Activated T-cell treated with anti-CD3 and anti-CD28 coated beads, Interleukin-2, amount 50 U/mL, for 4 hours (primary cell): Measurements from ENCODE around the gene GRID2. TPM values are rescaled to one million over a fixed set of nuclear protein-coding genes. Genes with fewer than 3 reads are reported as not detected.

Experiments
- ATAC-seq, 2 donors: fragments of 200-7000 bp; cut with Tn5 transposase; one replicate each; pipeline ENCODE4 v1.10.0; 2021
- DNase-seq: peaks from one replicate; pipeline ENCODE4 v3.0.0-alpha.2; 2020
- H3K27me3 Mint-ChIP-seq: one replicate; pipeline ENCODE4 v1.8.0; 2021; ENCODE audit warnings: low read depth, mixed read lengths
- H3K36me3 Mint-ChIP-seq: one replicate; pipeline ENCODE4 v1.8.0; 2022; ENCODE audit warnings: mixed read lengths; ENCODE audit not compliant: insufficient read depth
- H3K4me1 Mint-ChIP-seq: one replicate; pipeline ENCODE4 v1.8.0; 2021; ENCODE audit warnings: low read depth, mixed read lengths
- H3K4me3 Mint-ChIP-seq: one replicate; pipeline ENCODE4 v1.8.0; 2021; ENCODE audit warnings: mild to moderate bottlenecking, moderate library complexity, mixed read lengths
- H3K9me3 Mint-ChIP-seq: one replicate; pipeline ENCODE4 v1.8.0; 2021; ENCODE audit warnings: mixed read lengths
- total RNA-seq, 3 donors: library from RNA; stranded (reverse); gene quantifications; one replicate each; pipeline ENCODE4 v1.2.1, GENCODE V29; 2021

The GRID2 gene
- total RNA-seq, 3 donors from 2014 or later, result 0.22 TPM; not detected in 2

DNA sequence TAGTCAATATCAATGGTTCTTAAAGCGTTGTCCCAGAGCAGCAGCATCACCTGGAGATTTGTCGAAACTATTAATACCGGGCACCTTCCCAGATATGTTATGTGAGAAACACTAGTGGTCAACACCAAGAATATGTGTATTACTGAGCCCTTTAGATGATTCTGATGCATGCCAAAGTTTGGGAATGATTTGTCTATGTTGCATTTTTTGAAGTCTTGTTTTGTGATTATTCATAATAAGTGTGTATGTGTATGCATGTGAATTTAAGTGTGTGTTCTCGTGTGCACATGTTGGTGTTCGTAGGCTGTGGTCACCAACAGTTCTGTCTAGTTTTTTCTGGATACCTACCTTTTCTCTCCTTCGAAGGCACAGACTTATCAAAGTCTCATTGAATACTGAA is 749.4 kb downstream of the GRID2 start:
- Mint-ChIP-seq H3K4me3 (no peak overlapping the region), H3K27me3 (no peaks in the 10 kb centered on the region), H3K9me3 (peaks cover 8% of the 10 kb centered on the region), H3K4me1 (no peaks in the 10 kb centered on the region), H3K36me3 (no peaks in the 10 kb centered on the region)
- no peak for DNase-seq
- no peak for ATAC-seq

DNA sequence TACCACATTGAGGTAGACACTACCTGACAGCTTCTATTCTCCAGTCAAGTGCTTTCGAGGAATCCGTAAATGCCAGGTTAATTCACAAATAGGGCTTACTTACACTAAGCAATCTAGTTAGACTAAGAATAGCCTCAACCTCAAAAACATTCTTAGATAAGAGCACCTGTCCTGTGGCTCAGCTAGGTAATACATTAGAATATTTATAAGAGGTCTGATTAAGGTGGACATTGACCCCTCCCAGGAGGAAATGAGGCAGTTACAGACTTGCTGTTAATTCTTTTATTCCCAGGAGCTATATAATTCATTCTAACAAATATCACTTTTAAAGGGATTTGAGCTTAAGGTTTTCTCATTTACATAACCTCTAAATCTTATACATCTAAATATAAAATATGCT is 758.1 kb downstream of the GRID2 start:
- no peak for DNase-seq
- no peak for ATAC-seq
- H3K4me3 Mint-ChIP-seq, result no peak overlapping the region
- H3K27me3 Mint-ChIP-seq, result no peaks in the 10 kb centered on the region
- H3K4me1 Mint-ChIP-seq, result no peaks in the 10 kb centered on the region
- H3K36me3 Mint-ChIP-seq, result no peaks in the 10 kb centered on the region
- peaks cover 3% of the 10 kb centered on the region for H3K9me3 Mint-ChIP-seq

DNA sequence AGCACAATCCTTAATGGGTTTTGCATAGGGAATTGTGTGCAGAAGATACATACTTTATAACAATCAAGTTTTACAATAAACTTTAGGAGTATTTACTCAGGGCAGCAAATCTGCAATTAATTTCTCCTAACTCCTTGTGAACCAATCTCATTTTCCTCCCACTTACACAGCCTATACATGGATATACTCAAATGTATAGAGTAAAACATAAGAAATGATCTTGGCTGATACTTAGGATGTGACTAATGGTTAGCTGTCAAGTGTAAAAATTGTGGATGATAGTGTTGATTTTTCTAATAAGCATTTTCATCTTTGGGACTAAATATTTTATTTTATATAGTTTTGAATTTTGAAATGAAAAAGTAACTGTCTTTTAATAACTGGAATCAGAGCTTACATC is 759.6 kb downstream of the GRID2 start:
- no peak overlapping the region for H3K4me3 Mint-ChIP-seq
- no peaks in the 10 kb centered on the region for H3K4me1 Mint-ChIP-seq
- no peaks in the 10 kb centered on the region for H3K27me3 Mint-ChIP-seq
- H3K36me3 Mint-ChIP-seq, result no peaks in the 10 kb centered on the region
- ATAC-seq, result no peak
- DNase-seq, result no peak
- H3K9me3 Mint-ChIP-seq, result peaks cover 3% of the 10 kb centered on the region

DNA sequence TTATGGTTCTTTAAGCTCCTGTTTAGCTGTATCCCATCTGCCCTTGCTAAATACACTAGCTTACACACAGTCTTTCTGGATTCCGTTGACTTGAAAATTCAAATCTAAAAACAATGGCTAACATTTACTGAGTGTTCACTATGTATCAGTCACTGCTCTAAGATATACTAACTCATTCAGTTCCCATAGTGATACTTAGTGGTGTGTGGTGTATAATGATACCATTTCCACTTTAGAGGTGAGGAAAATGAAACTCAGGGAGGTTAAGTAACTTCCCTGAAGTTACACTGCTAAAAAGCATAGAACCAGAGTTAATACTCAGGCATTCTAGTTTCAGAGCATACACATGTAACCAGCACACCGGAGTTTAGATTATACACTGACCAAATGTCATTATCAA is 762.0 kb downstream of the GRID2 start:
- peaks cover 6% of the 10 kb centered on the region for H3K9me3 Mint-ChIP-seq
- DNase-seq, result no peak
- H3K36me3 Mint-ChIP-seq, result no peaks in the 10 kb centered on the region
- ATAC-seq, result no peak
- no peaks in the 10 kb centered on the region for H3K4me1 Mint-ChIP-seq
- H3K4me3 Mint-ChIP-seq, result no peak overlapping the region
- no peaks in the 10 kb centered on the region for H3K27me3 Mint-ChIP-seq

DNA sequence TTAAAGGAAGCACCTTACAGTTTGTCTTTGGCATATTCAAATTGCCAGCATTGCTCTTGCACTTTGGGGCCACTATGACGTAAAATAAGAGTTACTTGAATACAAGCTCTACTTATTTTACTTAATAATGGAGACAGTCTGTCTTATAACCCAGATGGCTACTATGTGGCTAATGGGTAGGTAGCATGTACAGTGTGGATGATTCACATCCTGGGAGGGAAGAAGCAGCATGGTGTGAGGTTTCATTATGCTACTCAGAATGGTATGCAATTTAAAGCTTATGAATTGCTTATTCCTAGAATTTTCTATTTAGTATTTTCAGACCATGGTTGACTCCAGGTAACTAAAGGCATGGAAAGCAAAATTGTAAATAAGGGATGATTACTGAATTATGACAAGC is 763.0 kb downstream of the GRID2 start:
- H3K4me1 Mint-ChIP-seq, result no peaks in the 10 kb centered on the region
- no peak overlapping the region for H3K4me3 Mint-ChIP-seq
- H3K27me3 Mint-ChIP-seq, result no peaks in the 10 kb centered on the region
- H3K9me3 Mint-ChIP-seq, result peaks cover 6% of the 10 kb centered on the region
- DNase-seq (no peak), ATAC-seq (no peak)
- H3K36me3 Mint-ChIP-seq, result no peaks in the 10 kb centered on the region

DNA sequence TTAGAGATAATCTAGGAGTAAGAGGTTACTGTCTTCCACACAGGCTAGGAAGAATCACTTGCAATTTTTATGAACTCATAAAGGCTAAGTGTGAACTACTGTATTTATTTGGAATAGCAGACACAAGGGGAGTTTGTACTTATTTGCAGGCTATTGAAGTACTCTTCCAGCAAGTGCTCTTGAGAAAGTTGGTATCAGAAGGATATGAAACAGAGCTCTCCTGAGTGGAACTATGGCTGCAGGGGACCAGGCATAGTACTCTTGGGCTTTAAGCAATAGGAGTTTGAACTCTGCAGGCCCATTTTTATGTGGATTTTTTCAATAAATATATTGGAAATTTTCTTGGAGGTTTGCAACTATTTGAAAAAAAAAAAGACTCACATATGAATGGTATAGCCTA is 768.5 kb downstream of the GRID2 start:
- DNase-seq, result no peak
- no peak for ATAC-seq

DNA sequence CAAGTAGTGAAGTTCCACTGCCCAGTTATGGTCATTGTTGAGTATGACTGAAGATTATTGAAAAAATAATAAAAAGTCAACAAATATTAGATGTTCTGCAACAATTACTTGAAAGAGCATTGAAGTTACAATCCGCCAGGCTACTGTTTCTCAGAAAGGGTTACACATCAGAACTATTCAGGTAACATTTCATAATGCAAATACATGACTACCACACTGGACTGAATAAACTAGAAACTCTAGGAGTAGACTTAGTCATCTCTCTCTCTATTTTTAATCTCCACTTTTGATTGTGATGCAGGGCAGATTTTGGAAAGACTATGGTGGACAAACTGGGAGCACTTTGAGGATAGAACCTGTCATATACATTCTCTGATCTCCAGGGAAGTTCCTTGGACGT is 776.5 kb downstream of the GRID2 start:
- Mint-ChIP-seq H3K4me1 (no peaks in the 10 kb centered on the region), H3K4me3 (no peak overlapping the region), H3K36me3 (no peaks in the 10 kb centered on the region), H3K27me3 (no peaks in the 10 kb centered on the region), H3K9me3 (peaks cover 7% of the 10 kb centered on the region)
- no peak for ATAC-seq
- no peak for DNase-seq

More for the DNA sequence above, 768.5 kb downstream of the GRID2 start:
- no peaks in the 10 kb centered on the region for H3K27me3 Mint-ChIP-seq
- H3K36me3 Mint-ChIP-seq, result no peaks in the 10 kb centered on the region
- H3K4me3 Mint-ChIP-seq, result no peak overlapping the region
- no peaks in the 10 kb centered on the region for H3K4me1 Mint-ChIP-seq
- H3K9me3 Mint-ChIP-seq, result peaks cover 10% of the 10 kb centered on the region

DNA sequence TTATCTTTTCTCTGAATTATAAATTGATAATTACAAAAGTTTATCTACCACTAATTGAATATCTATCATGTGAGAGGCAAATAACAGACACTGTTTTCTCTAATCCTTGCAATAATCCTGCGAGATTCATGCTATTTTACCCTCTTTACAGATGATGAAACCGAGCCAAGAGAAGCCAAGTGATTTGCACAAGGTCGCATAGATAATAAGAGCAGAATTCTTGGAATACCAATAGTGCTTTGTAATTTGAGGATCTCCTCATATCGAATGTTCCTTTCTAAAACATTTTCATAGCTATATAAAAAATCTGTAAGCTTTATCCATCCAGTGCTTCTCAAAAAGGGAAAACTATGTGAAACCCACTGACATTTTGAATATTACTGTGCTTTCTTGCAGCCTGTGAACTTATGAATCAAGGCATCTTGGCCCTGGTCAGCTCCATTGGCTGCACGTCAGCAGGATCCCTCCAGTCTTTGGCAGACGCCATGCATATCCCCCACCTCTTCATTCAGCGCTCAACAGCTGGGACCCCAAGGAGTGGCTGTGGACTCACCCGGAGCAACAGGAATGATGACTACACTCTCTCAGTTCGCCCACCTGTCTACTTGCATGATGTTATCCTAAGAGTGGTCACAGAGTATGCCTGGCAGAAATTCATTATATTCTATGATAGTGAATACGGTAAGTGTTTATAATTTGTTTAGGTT is 781.0 kb downstream of the GRID2 start:
- no peaks in the 10 kb centered on the region for H3K4me1 Mint-ChIP-seq

DNA sequence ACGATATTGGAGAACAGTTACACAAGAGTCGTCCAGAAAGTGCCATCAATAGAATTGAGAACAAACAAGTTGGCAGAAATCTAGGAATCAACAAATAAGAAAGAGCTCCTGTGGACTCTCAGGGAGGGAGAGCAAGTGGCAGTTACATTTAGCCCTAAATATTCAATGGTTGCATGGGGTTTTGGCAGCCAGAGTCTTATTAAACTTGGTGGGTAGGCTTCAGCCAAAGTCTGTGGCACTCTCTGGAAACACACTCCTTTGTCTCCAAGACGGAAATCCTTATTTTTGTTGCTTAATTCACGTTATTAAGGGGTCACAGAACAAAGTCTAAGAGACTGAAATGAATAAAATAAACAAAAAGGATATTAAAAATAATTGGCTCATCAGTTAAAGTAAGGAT is 782.6 kb downstream of the GRID2 start:
- Mint-ChIP-seq H3K36me3 (no peaks in the 10 kb centered on the region), H3K27me3 (no peaks in the 10 kb centered on the region), H3K4me1 (no peaks in the 10 kb centered on the region), H3K4me3 (no peak overlapping the region), H3K9me3 (peaks cover 10% of the 10 kb centered on the region)
- DNase-seq, result no peak
- ATAC-seq, result no peak

More for the DNA sequence above, 781.0 kb downstream of the GRID2 start:
- ATAC-seq (no peak), DNase-seq (no peak)
- Mint-ChIP-seq H3K27me3 (no peaks in the 10 kb centered on the region), H3K4me3 (no peak overlapping the region), H3K9me3 (peaks cover 10% of the 10 kb centered on the region), H3K36me3 (no peaks in the 10 kb centered on the region)

DNA sequence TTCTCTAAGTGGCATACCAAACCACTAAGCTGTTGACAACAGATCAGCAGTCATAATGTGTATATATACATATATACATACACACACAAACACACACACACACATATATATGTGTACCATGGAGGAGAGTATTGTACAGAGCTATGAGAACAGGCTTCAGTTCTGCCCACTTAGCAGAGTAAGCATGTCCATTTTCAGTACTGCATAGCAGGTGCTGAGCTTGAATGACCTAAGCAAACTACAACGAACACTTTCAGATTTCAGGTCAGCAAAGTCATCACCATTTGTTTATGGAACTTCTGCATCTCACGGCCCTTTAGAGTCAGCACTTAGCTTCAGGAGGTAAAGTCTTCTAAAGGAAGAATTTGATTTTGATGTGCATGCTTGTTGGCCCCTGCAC is 789.0 kb downstream of the GRID2 start:
- DNase-seq, result no peak
- Mint-ChIP-seq H3K4me3 (no peak overlapping the region), H3K27me3 (no peaks in the 10 kb centered on the region), H3K36me3 (no peaks in the 10 kb centered on the region), H3K4me1 (no peaks in the 10 kb centered on the region), H3K9me3 (peaks cover 3% of the 10 kb centered on the region)
- ATAC-seq, result no peak

DNA sequence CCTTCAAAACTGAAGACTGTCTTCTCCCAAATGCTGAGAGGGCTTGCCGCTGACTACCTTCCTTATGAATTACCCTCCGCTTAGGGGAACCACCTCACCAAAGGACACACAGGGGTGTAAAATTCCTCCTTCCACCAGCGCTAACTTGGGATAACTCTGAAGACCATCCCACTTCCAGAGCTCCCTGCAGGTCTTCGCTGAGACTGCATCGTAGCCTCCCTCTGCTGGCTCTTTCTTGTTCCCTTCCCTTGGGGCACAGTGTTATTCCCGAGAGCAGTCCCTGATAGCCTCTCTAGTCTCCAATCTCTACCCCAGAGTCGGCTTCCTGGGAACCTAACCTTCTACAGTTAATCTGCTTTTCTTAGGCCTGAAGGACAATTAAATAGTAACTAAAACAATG is 799.3 kb downstream of the GRID2 start:
- Mint-ChIP-seq H3K4me3 (no peak overlapping the region), H3K4me1 (no peaks in the 10 kb centered on the region)

DNA sequence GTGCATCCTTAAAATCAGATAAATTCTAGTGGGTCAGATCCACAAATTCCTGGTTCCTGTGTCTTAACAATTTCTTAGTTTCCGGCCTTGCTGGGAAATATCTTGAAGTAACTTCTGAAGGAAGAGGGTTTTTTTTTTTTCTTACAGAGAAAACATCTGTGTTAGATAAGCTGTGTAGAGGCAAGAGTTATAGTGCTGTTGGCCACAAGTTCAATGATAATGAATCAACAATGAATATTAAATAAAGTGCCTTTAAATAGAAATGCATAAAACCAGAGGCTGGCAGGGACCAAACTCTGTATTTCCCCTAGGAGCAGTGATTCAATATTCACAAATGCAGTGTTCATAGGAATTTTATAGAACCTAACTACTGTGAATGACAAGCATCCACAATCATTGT is 812.9 kb downstream of the GRID2 start:
- Mint-ChIP-seq H3K9me3 (peaks cover 4% of the 10 kb centered on the region), H3K27me3 (no peaks in the 10 kb centered on the region)
- no peak for ATAC-seq

More for the DNA sequence above, 799.3 kb downstream of the GRID2 start:
- Mint-ChIP-seq H3K36me3 (no peaks in the 10 kb centered on the region), H3K9me3 (peaks cover 16% of the 10 kb centered on the region), H3K27me3 (no peaks in the 10 kb centered on the region)
- ATAC-seq, result no peak
- DNase-seq, result no peak

DNA sequence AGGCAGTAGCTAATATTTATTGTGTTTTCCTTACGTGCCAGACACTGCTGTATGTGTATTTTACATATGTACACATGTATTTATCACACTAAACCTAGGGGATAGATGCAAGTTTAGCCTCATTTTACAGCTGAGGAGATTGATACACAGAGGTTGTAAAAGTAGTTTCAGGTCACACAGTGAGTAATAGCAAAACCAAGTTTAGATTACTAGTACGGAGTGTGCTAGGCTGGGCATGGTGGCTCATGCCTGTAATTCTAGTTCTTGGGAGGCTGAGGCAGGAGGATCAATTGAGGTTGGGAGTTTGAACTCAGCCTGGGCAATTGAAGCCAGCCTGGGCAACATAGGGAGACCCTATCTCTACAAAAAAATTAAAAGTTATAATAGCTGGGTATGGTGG is 823.7 kb downstream of the GRID2 start:
- DNase-seq (no peak), ATAC-seq (no peak)
- no peaks in the 10 kb centered on the region for H3K27me3 Mint-ChIP-seq
- peaks cover 4% of the 10 kb centered on the region for H3K9me3 Mint-ChIP-seq
- no peaks in the 10 kb centered on the region for H3K4me1 Mint-ChIP-seq
- H3K4me3 Mint-ChIP-seq, result no peak overlapping the region
- H3K36me3 Mint-ChIP-seq, result no peaks in the 10 kb centered on the region

More for the DNA sequence above, 812.9 kb downstream of the GRID2 start:
- no peak overlapping the region for H3K4me3 Mint-ChIP-seq
- DNase-seq, result no peak
- H3K36me3 Mint-ChIP-seq, result no peaks in the 10 kb centered on the region
- H3K4me1 Mint-ChIP-seq, result no peaks in the 10 kb centered on the region

DNA sequence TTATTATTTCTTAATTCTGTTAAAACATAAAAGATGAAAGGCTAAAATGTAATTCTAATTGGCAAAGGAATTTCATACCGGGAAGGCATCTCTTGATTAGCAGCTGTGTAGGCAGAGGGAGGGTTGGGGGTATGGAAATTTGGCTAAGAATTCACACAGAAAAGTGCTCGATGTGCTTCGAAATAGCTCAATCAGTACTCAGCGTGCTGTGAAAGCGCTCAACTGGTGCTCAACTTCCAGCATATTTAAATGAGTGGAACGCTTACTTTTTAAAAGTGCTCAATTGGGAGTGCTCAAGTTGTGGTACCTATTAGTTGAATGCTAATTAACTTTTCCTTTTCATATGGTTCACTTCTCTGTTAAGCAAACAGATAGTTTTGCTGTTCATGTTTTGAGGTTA is 828.9 kb downstream of the GRID2 start:
- H3K9me3 Mint-ChIP-seq, result no peaks in the 10 kb centered on the region
- no peak overlapping the region for H3K4me3 Mint-ChIP-seq
- no peaks in the 10 kb centered on the region for H3K27me3 Mint-ChIP-seq
- no peak for ATAC-seq
- H3K4me1 Mint-ChIP-seq, result no peaks in the 10 kb centered on the region
- DNase-seq, result no peak
- H3K36me3 Mint-ChIP-seq, result no peaks in the 10 kb centered on the region

DNA sequence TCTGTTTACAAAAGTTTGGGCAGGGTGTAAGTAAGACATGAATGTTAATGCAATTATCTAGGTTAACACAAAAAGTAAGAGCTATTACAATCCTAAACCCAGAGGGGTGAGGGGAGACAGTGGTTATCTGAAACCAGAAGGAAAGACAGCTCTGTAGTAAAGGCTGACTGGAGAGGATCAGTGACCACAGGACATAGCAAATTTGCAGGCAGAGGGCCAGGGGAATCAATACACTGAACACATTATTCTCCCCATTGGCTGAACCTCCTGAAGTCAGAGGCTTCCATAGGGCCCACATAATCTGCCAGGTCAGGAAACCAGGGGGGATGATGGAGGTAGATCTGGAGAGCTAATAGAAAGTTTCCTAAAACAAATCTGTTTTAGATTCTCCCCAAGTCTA is 835.4 kb downstream of the GRID2 start:
- no peak overlapping the region for H3K4me3 Mint-ChIP-seq

More for the DNA sequence above, 835.4 kb downstream of the GRID2 start:
- Mint-ChIP-seq H3K27me3 (no peaks in the 10 kb centered on the region), H3K4me1 (no peaks in the 10 kb centered on the region), H3K36me3 (no peaks in the 10 kb centered on the region), H3K9me3 (no peaks in the 10 kb centered on the region)
- no peak for ATAC-seq
- no peak for DNase-seq
